ENCODE data around the gene TMEM37. TPM values are rescaled to one million over a fixed set of nuclear protein-coding genes. Genes with fewer than 3 reads are reported as not detected.

Gene TMEM37
- total RNA-seq, 4 donors from 2014 or later: 3.7 to 15.3 (median 8.8) TPM

GRCh38 chr2:119487434-119488244 is 56.0 kb downstream of the TMEM37 start:
- no peaks in the 10 kb centered on the region for H3K4me1 ChIP-seq
- no peaks in the 10 kb centered on the region for H3K9me3 ChIP-seq
- 50 to 51% methylated on average over 9 of the region's 9 CpGs for WGBS, 2 donors
- no peaks in the 10 kb centered on the region for H3K36me3 ChIP-seq
- no peaks in the 10 kb centered on the region for H3K27me3 ChIP-seq
- no peak overlapping the region for H3K27ac ChIP-seq
- no peak for DNase-seq (ENCODE audit: low spot score in 2 of 2)
- H3K4me3 ChIP-seq: no peak overlapping the region
- TF ChIP-seq POLR2A (IDR thresholded peaks at IDR 0.05): no peak
- TF ChIP-seq EP300 (IDR thresholded peaks at IDR 0.05): no peak
- no peak for TF ChIP-seq CTCF (IDR thresholded peaks at IDR 0.05)

Other genes with a start within 250 kb of the TMEM37 start
- gene STEAP3, start 208.0 kb upstream of the TMEM37 start, total RNA-seq: 10 to 100 TPM in 1 of 4 donors, 1 to 10 TPM in 3; 5.5 to 19.8 (median 8.1) TPM
- gene C2orf76, start 65.0 kb upstream of the TMEM37 start, total RNA-seq: 10 to 100 TPM in 2 of 4 donors, 1 to 10 TPM in 2; 1.4 to 14.2 (median 9.4) TPM
- 100 to 1,000 TPM in 2 of 4 donors, 10 to 100 TPM in 2; 73.7 to 135 (median 105) TPM for gene DBI, start 64.9 kb upstream of the TMEM37 start, total RNA-seq
- gene SCTR, start 92.6 kb downstream of the TMEM37 start, total RNA-seq: not detected
- 1 to 10 TPM in 1 of 4 donors, under 1 TPM in 2, not detected in 1; 0.30 to 1.7 (median 0.42) TPM for gene CFAP221, start 112.6 kb downstream of the TMEM37 start, total RNA-seq
- 10 to 100 TPM in 1 of 4 donors, 1 to 10 TPM in 3; 3.9 to 15.3 (median 4.5) TPM for gene TMEM177, start 247.3 kb downstream of the TMEM37 start, total RNA-seq

Data from tibial nerve (tissue), 4 donors.